Measurements from ENCODE around the gene TTC39B.

TTC39B gene

GRCh38 chr9:15274425-15274824 lies 32.6 kb downstream of the TTC39B start:
- in situ Hi-C loops (cut with MboI; ENCODE audit: low pct_unique_long_range_greater_than_20kb, low sequenced_read_pairs, unreplicated experiment): no loop called here
- DNase-seq (ENCODE audit: low spot score): no peak

GRCh38 chr9:15272377-15272928 lies 34.6 kb downstream of the TTC39B start:
- no peak for DNase-seq (ENCODE audit: low spot score)
- in situ Hi-C loops (cut with MboI; ENCODE audit: low pct_unique_long_range_greater_than_20kb, low sequenced_read_pairs, unreplicated experiment): no loop called here

More at GRCh38 chr9:15274425-15274824, 32.6 kb downstream of the TTC39B start:
- TF ChIP-seq, protein P1, sequence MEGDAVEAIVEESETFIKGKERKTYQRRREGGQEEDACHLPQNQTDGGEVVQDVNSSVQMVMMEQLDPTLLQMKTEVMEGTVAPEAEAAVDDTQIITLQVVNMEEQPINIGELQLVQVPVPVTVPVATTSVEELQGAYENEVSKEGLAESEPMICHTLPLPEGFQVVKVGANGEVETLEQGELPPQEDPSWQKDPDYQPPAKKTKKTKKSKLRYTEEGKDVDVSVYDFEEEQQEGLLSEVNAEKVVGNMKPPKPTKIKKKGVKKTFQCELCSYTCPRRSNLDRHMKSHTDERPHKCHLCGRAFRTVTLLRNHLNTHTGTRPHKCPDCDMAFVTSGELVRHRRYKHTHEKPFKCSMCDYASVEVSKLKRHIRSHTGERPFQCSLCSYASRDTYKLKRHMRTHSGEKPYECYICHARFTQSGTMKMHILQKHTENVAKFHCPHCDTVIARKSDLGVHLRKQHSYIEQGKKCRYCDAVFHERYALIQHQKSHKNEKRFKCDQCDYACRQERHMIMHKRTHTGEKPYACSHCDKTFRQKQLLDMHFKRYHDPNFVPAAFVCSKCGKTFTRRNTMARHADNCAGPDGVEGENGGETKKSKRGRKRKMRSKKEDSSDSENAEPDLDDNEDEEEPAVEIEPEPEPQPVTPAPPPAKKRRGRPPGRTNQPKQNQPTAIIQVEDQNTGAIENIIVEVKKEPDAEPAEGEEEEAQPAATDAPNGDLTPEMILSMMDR (IDR thresholded peaks at IDR 0.05; ENCODE audit: extremely low read depth, insufficient read depth, missing control alignments): no peak

DNA sequence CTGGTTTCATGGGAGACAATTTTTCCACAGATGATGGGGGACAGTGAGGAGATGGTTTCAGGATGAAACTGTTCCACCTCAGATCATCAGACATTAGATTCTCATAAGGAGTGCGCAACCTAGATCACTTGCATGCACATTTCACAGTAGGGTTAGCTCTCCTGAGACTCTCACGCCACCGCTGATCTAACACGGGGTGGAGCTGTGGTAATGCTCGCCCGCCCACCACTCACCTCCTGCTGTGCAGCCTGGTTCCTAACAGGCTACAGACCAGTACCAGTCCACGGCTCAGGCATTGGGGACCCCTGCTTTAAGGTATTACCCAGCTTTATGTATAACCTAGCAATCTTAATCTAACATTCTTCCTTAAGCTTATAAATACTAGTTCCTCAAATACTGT lies 35.6 kb downstream of the TTC39B start:
- no peak for DNase-seq (ENCODE audit: low spot score)
- in situ Hi-C loops (cut with MboI; ENCODE audit: low pct_unique_long_range_greater_than_20kb, low sequenced_read_pairs, unreplicated experiment): no loop called here
- TF ChIP-seq, protein P1 (IDR thresholded peaks at IDR 0.05; ENCODE audit: extremely low read depth, insufficient read depth, missing control alignments): no peak

More at GRCh38 chr9:15272377-15272928, 34.6 kb downstream of the TTC39B start:
- TF ChIP-seq, protein P1 (IDR thresholded peaks at IDR 0.05; ENCODE audit: extremely low read depth, insufficient read depth, missing control alignments): no peak

GRCh38 chr9:15268782-15269181 lies 38.2 kb downstream of the TTC39B start:
- TF ChIP-seq, protein P1 (IDR thresholded peaks at IDR 0.05; ENCODE audit: extremely low read depth, insufficient read depth, missing control alignments): no peak
- in situ Hi-C loops (cut with MboI; ENCODE audit: low pct_unique_long_range_greater_than_20kb, low sequenced_read_pairs, unreplicated experiment): no loop called here
- DNase-seq (ENCODE audit: low spot score): no peak

- no peak for DNase-seq (ENCODE audit: low spot score)
- in situ Hi-C loops (cut with MboI; ENCODE audit: low pct_unique_long_range_greater_than_20kb, low sequenced_read_pairs, unreplicated experiment): no loop called here
- TF ChIP-seq, protein P1 (IDR thresholded peaks at IDR 0.05; ENCODE audit: extremely low read depth, insufficient read depth, missing control alignments): no peak
Observed at GRCh38 chr9:15268317-15268716, 38.7 kb downstream of the TTC39B start.

DNA sequence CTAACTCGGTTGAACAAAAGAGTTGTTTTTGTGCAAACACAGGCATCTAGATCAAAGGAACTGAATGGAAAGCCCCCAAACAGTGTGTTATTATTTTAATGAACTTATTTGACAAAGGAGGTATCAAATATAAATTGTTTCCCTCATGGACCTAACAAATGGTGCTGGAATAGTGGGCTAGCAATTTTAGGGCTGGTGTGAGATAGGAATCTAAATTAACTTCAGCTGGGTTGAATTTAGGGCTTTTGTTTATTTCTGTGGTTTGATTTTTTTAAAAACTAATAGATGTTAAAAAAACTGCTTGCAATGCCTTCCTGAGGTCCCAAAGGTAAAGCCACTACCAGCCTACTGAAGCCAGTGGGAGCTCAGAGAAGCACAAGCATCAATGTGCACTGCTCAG lies 42.1 kb downstream of the TTC39B start:
- DNase-seq (ENCODE audit: low spot score): no peak
- in situ Hi-C loops (cut with MboI; ENCODE audit: low pct_unique_long_range_greater_than_20kb, low sequenced_read_pairs, unreplicated experiment): no loop called here
- TF ChIP-seq, protein P1 (IDR thresholded peaks at IDR 0.05; ENCODE audit: extremely low read depth, insufficient read depth, missing control alignments): no peak
